Heart left ventricle (tissue), 11 donors: ENCODE data around the gene LYSMD1. TPM values are rescaled to one million over a fixed set of nuclear protein-coding genes. Genes with fewer than 3 reads are reported as not detected.

Experiments
- polyA plus RNA-seq, 2 donors: library from polyadenylated mRNA; stranded (reverse); fragments of 200-250 nt; gene quantifications; one replicate each; pipeline ENCODE4 v1.2.3, GENCODE V29; 2013
- total RNA-seq, 9 donors: library from RNA; depleted of rRNA in 2 of 9; stranded (reverse); fragments of >200 nt in 2 of 9; fragmentation: NEBNext Ultra II Directional in 3 of 9; extraction: Animal tissue kit (Norgen Biotek cat#: 25700) in 3 of 9; gene quantifications; one replicate each; pipeline versions ENCODE4 v1.1.0 to v1.2.4, GENCODE V29; 2016 to 2023
- donor health status: ischemic (EF 13 %, LVEDD 7.1; RV severe dilation, severe dysfunction).
- donor health status: healthy with polysubstance abuse.
- donor health status: DM: no; HTN: yes; CAD: no.
- donor health status: DM: no; HTN: no; CAD: no.
- donor health status: ischemic (EF 25% LVEDD 5.7; RV mildly dilated, moderate dysfunction).
- donor health status: healthy.
- donor health status: DM: yes; HTN: yes; CAD: no.
- donor health status: PGD.
- donor health status: nonischemic (EF 23%, LVEDD 6.1; RV moderate dilation, normal function).

LYSMD1 gene
- total and polyA plus RNA-seq, 11 donors: 6.8 to 26.8 (median 13.0) TPM

Other genes with a start within 250 kb of the LYSMD1 start
- gene SETDB1, start 239.5 kb downstream of the LYSMD1 start, total RNA-seq: 10 to 100 TPM; 12.5 to 28.0 (median 17.5) TPM
- gene SETDB1, start 239.5 kb downstream of the LYSMD1 start, polyA plus RNA-seq: 10 to 100 TPM; 12.7 to 12.9 TPM
- gene CERS2, start 191.1 kb downstream of the LYSMD1 start, total RNA-seq: 100 to 1,000 TPM in 2 of 9 donors, 10 to 100 TPM in 7; 51.7 to 113 (median 76.1) TPM
- gene CERS2, start 191.1 kb downstream of the LYSMD1 start, polyA plus RNA-seq: 10 to 100 TPM; 72.0 to 94.1 TPM
- 1 to 10 TPM in 1 of 9 donors, under 1 TPM in 3, not detected in 5; 0.12 to 2.0 (median 0.35) TPM for gene ANXA9, start 183.6 kb downstream of the LYSMD1 start, total RNA-seq
- gene ANXA9, start 183.6 kb downstream of the LYSMD1 start, polyA plus RNA-seq: under 1 TPM in 1 of 2 donors, not detected in 1; 0.19 TPM
- gene MINDY1, start 159.0 kb downstream of the LYSMD1 start, total RNA-seq: 10 to 100 TPM; 37.6 to 98.4 (median 54.2) TPM
- gene MINDY1, start 159.0 kb downstream of the LYSMD1 start, polyA plus RNA-seq: 10 to 100 TPM; 18.5 to 20.4 TPM
- gene PRUNE1, start 157.5 kb downstream of the LYSMD1 start, total RNA-seq: 10 to 100 TPM; 32.5 to 65.3 (median 42.0) TPM
- gene PRUNE1, start 157.5 kb downstream of the LYSMD1 start, polyA plus RNA-seq: 10 to 100 TPM; 15.1 to 22.8 TPM
- gene BNIPL, start 129.3 kb downstream of the LYSMD1 start, total RNA-seq: under 1 TPM in 7 of 9 donors, not detected in 2; 0.09 to 0.59 (median 0.38) TPM
- under 1 TPM; 0.07 to 0.65 TPM for gene BNIPL, start 129.3 kb downstream of the LYSMD1 start, polyA plus RNA-seq
- 10 to 100 TPM in 3 of 9 donors, 1 to 10 TPM in 6; 7.1 to 14.2 (median 8.0) TPM for gene C1orf56, start 118.2 kb downstream of the LYSMD1 start, total RNA-seq
- 1 to 10 TPM; 6.3 to 7.5 TPM for gene C1orf56, start 118.2 kb downstream of the LYSMD1 start, polyA plus RNA-seq
- 10 to 100 TPM; 21.7 to 65.9 (median 28.2) TPM for gene CDC42SE1, start 106.3 kb downstream of the LYSMD1 start, total RNA-seq
- 10 to 100 TPM; 20.3 to 37.8 TPM for gene CDC42SE1, start 106.3 kb downstream of the LYSMD1 start, polyA plus RNA-seq
- gene MLLT11, start 105.5 kb downstream of the LYSMD1 start, total RNA-seq: 10 to 100 TPM in 7 of 9 donors, 1 to 10 TPM in 2; 4.8 to 54.1 (median 20.5) TPM
- 10 to 100 TPM in 1 of 2 donors, 1 to 10 TPM in 1; 5.4 to 23.4 TPM for gene MLLT11, start 105.5 kb downstream of the LYSMD1 start, polyA plus RNA-seq
- gene GABPB2, start 95.1 kb downstream of the LYSMD1 start, total RNA-seq: 10 to 100 TPM in 8 of 9 donors, 1 to 10 TPM in 1; 5.9 to 15.2 (median 11.7) TPM
- gene GABPB2, start 95.1 kb downstream of the LYSMD1 start, polyA plus RNA-seq: 1 to 10 TPM; 4.6 to 8.9 TPM
- gene SEMA6C, start 19.3 kb downstream of the LYSMD1 start, total RNA-seq: 10 to 100 TPM; 36.4 to 97.1 (median 50.8) TPM
- 10 to 100 TPM; 16.4 to 85.0 TPM for gene SEMA6C, start 19.3 kb downstream of the LYSMD1 start, polyA plus RNA-seq
- 1 to 10 TPM in 6 of 9 donors, under 1 TPM in 3; 0.49 to 7.9 (median 1.3) TPM for gene TNFAIP8L2, start 9.3 kb downstream of the LYSMD1 start, total RNA-seq
- 1 to 10 TPM; 1.6 to 2.0 TPM for gene TNFAIP8L2, start 9.3 kb downstream of the LYSMD1 start, polyA plus RNA-seq
- gene SCNM1, start 242 bp upstream of the LYSMD1 start, total RNA-seq: 10 to 100 TPM; 11.5 to 28.4 (median 17.5) TPM
- 10 to 100 TPM; 33.0 to 44.4 TPM for gene SCNM1, start 242 bp upstream of the LYSMD1 start, polyA plus RNA-seq
- gene TMOD4, start 10.1 kb upstream of the LYSMD1 start, total RNA-seq: under 1 TPM in 3 of 9 donors, not detected in 6; 0.37 to 0.61 (median 0.50) TPM
- not detected for gene TMOD4, start 10.1 kb upstream of the LYSMD1 start, polyA plus RNA-seq
- gene VPS72, start 24.3 kb upstream of the LYSMD1 start, total RNA-seq: 10 to 100 TPM; 29.6 to 49.1 (median 38.1) TPM
- 10 to 100 TPM; 31.2 to 41.6 TPM for gene VPS72, start 24.3 kb upstream of the LYSMD1 start, polyA plus RNA-seq
- gene PIP5K1A, start 32.6 kb upstream of the LYSMD1 start, total RNA-seq: 10 to 100 TPM; 28.1 to 48.8 (median 37.0) TPM
- 10 to 100 TPM; 20.5 to 26.1 TPM for gene PIP5K1A, start 32.6 kb upstream of the LYSMD1 start, polyA plus RNA-seq
- 100 to 1,000 TPM; 127 to 181 (median 138) TPM for gene PSMD4, start 88.8 kb upstream of the LYSMD1 start, total RNA-seq
- 100 to 1,000 TPM; 205 to 231 TPM for gene PSMD4, start 88.8 kb upstream of the LYSMD1 start, polyA plus RNA-seq
- 10 to 100 TPM; 10.9 to 30.3 (median 14.3) TPM for gene ZNF687, start 116.4 kb upstream of the LYSMD1 start, total RNA-seq
- gene ZNF687, start 116.4 kb upstream of the LYSMD1 start, polyA plus RNA-seq: 10 to 100 TPM in 1 of 2 donors, 1 to 10 TPM in 1; 6.9 to 11.1 TPM
- gene PI4KB, start 161.5 kb upstream of the LYSMD1 start, total RNA-seq: 10 to 100 TPM; 34.9 to 76.0 (median 49.8) TPM
- gene PI4KB, start 161.5 kb upstream of the LYSMD1 start, polyA plus RNA-seq: 10 to 100 TPM; 17.4 to 41.2 TPM
- 10 to 100 TPM; 14.0 to 49.3 (median 22.1) TPM for gene RFX5, start 181.3 kb upstream of the LYSMD1 start, total RNA-seq
- 10 to 100 TPM; 10.8 to 11.3 TPM for gene RFX5, start 181.3 kb upstream of the LYSMD1 start, polyA plus RNA-seq
- gene SELENBP1, start 206.8 kb upstream of the LYSMD1 start, total RNA-seq: 10 to 100 TPM; 27.6 to 97.8 (median 48.7) TPM
- gene SELENBP1, start 206.8 kb upstream of the LYSMD1 start, polyA plus RNA-seq: 10 to 100 TPM; 14.3 to 37.9 TPM
- gene PSMB4, start 233.7 kb upstream of the LYSMD1 start, total RNA-seq: 100 to 1,000 TPM; 173 to 237 (median 212) TPM
- 100 to 1,000 TPM; 345 to 367 TPM for gene PSMB4, start 233.7 kb upstream of the LYSMD1 start, polyA plus RNA-seq